HEK293T (cell line): Measurements from ENCODE around the gene SP2.

ENCODE experiments used
- FOXM1 ChIP-seq: fragments of 450-650 bp; IDR thresholded peaks from 2 replicates; pipeline ENCODE4 v1.6.1; 2017; ENCODE audit warnings: mild to moderate bottlenecking, borderline replicate concordance
- SP1 ChIP-seq: fragments of 450-650 bp; IDR thresholded peaks from 2 replicates; pipeline ENCODE4 v1.6.1; 2017

GRCh38 chr17:47848198-47848513 is 47.9 kb upstream of the SP2 start:
- no peak for TF ChIP-seq FOXM1
- no peak for TF ChIP-seq SP1
